SKM-1 treated with dmso at 0.1 percent for 144 hours (cell line): ENCODE measurements around the gene KRTAP1-4.
"Not testable (repeated sequence)": the region's sequence is repeated elsewhere in the genome, so short reads cannot be mapped to it uniquely, and the experiment has no call there.

Experiments
- DNase-seq: peaks from one replicate; lab custom pipeline; 2025; ENCODE audit not compliant: unreplicated experiment; lab: John Stamatoyannopoulos, UW

Gene KRTAP1-4

GRCh38 chr17:41049110-41049509 lies 19.1 kb upstream of the KRTAP1-4 start:
- DNase-seq: no peak

- DNase-seq: no peak
These were observed 18.4 kb upstream of the KRTAP1-4 start for GRCh38 chr17:41048441-41048840.

GRCh38 chr17:41046735-41047465 lies 16.9 kb upstream of the KRTAP1-4 start, which contains the start of gene KRTAP2-1:
KRTAP2-1 (minus strand) TSS chr17:41047316; CDS start chr17:41047267, 49 bp downstream.
- not testable (repeated sequence) for DNase-seq

DNA sequence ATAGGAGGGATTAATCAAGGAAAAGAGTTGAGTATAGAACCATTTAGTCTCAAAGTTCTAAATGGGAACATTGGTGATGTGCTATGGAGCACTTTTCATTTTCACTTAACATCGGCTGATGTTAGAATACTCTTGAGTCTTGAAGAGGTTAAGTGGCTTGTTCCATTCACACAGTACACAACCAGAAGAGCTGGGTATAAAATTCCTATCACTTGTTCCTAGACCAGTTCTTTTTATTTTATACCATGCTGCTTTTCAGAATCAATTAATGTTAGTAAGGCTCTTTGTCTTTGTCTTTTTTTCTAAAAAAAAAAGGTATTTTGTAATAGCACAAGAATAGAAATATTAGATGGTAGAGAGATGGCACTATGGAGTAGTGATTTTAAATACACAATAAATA lies 13.0 kb upstream of the KRTAP1-4 start:
- no peak for DNase-seq

DNA sequence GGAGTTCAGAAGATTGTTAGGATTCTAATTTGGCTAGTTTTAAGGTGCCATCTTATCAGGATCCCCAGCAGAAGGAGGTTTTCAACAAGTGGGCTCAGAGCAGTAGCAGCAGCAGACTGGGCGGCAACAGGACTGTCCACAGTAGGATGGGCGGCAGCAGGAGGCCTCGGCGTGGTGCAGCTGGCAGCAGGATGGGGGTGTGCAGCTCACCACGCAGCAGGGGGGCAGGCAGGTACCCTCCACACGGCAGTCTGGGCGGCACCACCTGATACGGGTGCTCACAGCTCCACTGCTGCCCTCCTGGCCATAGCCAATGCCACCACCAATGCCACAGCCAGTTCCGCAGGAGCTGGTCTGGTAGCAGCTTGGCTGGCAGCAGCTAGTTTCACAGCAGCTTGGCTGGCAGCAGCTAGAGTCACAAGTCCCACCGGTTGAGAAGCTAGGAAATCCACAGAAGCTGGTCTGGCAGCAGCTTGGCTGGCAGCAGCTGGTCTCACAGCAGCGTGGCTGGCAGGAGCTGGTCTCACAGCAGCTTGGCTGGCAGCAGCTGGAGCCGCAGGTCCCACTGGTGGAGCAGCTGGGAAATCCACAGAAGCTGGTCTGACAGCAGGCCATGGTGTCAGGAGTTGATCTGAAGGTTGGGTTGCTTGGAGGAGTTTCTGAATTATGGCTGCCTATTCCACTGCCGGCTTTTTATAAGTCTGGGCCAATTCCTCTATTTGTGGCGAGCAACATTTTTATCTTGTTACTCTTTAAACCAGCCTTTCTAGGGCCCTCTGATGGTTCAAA lies 11.0 kb upstream of the KRTAP1-4 start, which contains the start of gene KRTAP1-1:
Gene KRTAP1-1 (minus strand): TSS at position 668 of the 789 bp plus-strand sequence. CDS start 53 bp downstream, at position 615.
- not testable (repeated sequence) for DNase-seq

DNA sequence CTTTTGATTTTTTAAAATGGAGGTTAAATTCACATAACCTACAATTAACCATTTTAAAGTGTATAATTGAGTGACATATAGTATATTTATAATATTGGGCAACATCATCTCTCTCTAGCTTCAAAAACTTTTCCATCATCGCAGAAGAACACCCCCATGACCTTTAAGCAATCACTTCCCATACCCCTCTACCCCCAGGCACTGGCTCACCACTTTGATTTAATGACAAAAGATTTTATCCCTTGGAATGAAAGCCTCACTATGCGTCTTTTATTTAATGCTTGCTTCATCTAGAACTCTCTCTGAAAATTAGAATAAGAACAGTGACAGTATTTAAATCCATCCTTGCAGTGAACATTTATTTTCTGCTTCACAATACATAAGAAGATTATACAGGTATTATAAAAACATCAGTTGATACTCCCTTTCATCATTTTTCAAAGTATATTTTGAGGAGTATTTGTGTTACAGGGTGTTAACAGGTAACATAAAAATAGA lies 7.9 kb upstream of the KRTAP1-4 start:
- DNase-seq: no peak

GRCh38 chr17:41034346-41034935 lies 4.4 kb upstream of the KRTAP1-4 start, which contains the start of gene KRTAP1-3:
KRTAP1-3 (minus strand) TSS chr17:41034874; CDS start chr17:41034821, 53 bp downstream.
- not testable (repeated sequence) for DNase-seq

GRCh38 chr17:41026715-41027471 lies 3.1 kb downstream of the KRTAP1-4 start, which contains the start of gene KRTAP1-5:
KRTAP1-5 (minus strand) TSS chr17:41027208; CDS start chr17:41027155, 53 bp downstream.
- no peak for DNase-seq

DNA sequence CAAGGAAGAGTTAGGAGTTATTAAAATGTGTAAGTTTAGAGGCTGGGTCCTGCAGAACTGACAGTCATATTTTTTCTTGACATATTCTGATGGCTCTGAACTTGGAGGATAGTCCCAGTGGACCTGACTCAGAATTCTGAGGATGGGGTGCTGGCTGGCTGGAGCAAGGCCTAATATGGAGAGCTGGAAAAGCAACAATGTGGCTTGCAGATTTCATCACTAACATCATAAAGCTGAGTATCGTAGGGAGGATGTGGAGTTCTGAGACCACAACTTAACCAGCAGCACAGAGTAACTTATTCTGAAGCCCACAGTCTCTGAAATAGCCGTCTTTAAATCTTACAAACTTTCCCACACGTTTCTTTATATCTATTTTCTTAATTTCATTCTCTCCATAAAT lies 5.3 kb downstream of the KRTAP1-4 start:
- DNase-seq: no peak

- DNase-seq: no peak
These were observed 9.7 kb downstream of the KRTAP1-4 start for GRCh38 chr17:41020336-41020735.

DNA sequence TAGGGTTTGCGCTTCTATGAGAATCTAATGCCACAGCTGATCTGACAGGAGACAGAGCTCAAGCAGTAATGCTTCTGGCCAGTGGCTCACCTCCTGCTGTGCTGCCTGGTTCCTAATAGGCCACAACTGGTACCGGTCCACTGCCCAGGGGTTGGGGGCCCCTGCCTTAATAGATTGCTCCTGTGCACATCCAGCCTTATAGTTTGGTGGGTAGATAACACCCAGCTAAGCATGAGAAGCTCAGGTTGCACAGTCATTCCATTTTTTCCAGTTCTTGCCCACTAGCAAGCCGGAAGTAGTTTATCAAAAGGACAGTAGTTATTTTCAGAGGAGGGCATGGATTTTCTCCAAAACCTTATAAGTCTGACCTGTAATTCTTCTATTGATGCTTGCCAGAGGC lies 10.6 kb downstream of the KRTAP1-4 start:
- no peak for DNase-seq

GRCh38 chr17:41018541-41018940 lies 11.5 kb downstream of the KRTAP1-4 start:
- DNase-seq: no peak

GRCh38 chr17:41016578-41017215 lies 13.3 kb downstream of the KRTAP1-4 start:
- no peak for DNase-seq

DNA sequence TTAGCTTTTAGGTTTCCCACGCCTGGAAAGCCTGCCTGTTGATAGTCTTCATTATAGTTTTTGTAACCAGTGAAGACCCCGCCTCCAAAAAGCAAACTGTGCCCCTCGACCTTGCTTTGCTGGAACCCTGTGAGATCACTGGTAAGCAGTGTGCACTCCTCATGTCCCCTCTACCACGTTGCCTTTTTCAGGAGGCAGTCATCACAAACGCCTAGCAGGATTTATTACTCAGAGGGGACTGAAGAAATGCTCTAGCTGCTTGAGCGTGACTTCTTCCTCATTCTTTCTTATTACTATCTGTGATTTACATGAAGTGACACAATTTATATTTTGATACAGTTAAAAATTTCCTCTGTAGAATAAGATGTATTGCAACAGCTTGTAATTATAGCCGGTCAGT lies 14.5 kb downstream of the KRTAP1-4 start:
- no peak for DNase-seq

- DNase-seq: no peak
These were observed 16.4 kb downstream of the KRTAP1-4 start for GRCh38 chr17:41013606-41014005.

DNA sequence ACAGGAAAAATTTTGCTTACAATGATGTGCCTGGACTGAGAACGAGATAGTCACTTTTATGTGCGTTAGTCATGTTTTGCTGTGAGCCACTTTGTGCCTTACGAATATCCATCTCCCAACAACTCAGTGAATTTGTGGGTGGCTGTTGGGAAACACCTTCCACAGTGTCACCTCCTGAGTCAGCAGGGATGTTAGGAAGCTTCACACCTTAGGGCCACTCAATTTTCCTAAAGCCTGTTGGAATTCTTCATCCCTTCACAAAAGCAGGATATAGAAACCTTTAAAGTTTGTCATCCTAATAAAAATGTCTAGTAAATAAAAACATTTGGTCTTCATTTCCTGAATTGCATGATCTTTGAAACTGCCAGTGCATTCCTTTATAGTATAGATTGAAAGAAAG lies 16.8 kb downstream of the KRTAP1-4 start:
- no peak for DNase-seq

DNA sequence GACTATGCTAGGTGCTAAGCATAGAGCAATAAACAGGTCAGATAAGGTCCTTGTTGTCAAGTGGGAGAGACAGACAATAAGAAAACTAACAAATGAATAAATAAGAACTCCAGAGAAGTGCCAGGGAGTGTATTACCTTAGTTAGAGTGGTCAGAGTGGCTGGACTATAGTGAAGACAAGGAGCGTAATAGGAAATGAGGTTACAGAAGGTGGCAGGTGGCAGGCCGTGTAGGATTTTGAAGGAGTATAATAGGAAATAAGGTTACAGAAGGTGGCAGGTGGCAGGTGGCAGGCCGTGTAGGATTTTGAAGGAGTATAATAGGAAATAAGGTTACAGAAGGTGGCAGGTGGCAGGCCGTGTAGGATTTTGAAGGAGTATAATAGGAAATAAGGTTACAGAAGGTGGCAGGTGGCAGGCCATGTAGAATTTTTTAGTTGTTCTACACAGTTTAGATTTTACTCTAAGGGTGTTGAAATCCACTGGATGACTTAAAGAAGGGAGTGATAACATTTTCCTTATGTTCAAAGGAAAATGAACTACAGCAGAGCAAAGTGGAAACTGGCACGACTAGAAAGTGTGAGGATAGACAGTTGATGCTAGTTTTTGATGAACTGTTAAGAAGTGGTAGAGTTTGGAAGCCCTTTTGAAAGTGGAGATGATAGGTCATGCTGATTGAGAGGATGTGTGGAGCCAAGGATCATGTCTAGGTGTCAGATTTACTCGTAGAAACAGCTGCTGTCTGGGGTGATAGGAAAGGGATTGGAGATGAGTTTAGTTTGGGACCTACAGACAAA lies 17.5 kb downstream of the KRTAP1-4 start:
- DNase-seq: no peak

DNA sequence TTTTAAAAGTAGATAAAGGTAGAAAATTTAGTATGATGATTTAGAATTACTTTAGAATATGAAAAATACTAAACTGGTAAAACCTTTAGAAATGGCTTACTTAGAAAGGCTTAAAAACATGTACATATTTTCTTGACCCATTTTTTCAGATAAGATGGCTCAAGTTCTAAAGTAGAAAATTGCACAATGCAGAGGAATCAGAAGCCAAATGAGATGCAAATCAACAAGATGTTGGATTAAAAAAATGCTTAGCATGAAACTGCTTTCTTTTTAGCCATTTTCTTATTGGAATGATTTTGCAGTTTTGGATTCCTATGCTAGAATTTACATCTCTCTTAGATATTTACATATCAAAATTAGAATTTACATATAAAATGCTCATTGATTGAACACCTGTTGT lies 19.6 kb downstream of the KRTAP1-4 start:
- DNase-seq: no peak

DNA sequence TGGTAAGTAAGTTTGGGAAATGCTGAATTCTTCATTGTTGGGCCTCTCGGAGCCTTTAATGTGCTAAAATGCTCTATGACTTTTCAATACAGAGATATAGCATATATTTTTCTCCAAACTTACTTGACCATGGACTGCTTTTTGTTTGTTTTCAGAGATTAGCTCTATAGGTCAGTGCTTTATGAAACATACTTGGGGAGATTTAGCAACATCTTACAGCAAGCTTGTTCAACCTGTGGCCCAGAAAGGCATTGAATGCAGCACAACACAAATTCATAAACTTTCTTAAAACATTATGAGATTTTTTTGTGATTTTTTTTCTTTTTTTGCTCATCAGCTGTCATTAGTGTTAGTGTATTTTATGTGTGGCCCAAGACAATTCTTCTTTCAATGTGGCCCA lies 20.1 kb downstream of the KRTAP1-4 start:
- DNase-seq: no peak
